Measurements from ENCODE around the gene PLEKHA8.

GRCh38 chr7:30074422-30075030, 46.3 kb downstream of the PLEKHA8 start:
- TF ChIP-seq, protein P1, sequence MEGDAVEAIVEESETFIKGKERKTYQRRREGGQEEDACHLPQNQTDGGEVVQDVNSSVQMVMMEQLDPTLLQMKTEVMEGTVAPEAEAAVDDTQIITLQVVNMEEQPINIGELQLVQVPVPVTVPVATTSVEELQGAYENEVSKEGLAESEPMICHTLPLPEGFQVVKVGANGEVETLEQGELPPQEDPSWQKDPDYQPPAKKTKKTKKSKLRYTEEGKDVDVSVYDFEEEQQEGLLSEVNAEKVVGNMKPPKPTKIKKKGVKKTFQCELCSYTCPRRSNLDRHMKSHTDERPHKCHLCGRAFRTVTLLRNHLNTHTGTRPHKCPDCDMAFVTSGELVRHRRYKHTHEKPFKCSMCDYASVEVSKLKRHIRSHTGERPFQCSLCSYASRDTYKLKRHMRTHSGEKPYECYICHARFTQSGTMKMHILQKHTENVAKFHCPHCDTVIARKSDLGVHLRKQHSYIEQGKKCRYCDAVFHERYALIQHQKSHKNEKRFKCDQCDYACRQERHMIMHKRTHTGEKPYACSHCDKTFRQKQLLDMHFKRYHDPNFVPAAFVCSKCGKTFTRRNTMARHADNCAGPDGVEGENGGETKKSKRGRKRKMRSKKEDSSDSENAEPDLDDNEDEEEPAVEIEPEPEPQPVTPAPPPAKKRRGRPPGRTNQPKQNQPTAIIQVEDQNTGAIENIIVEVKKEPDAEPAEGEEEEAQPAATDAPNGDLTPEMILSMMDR (conservative IDR thresholded peaks at IDR 0.05; ENCODE audit: low read length), result peak; percentile 87
- TF ChIP-seq EZH2phosphoT487 (IDR thresholded peaks at IDR 0.05; ENCODE audit: borderline replicate concordance, low read depth, low read length), result no peak
